OCI-LY1 (cell line): ENCODE results near the gene TCP1.

Experiments used
- H2AFZ ChIP-seq: fragments of 200-600 bp; sonication (generic), shearing (Covaris generic); 2 replicates; pipeline ENCODE4 v1.6.0; 2014; ENCODE audit warnings: antibody characterized with exemption, mild to moderate bottlenecking, low read length
- H3F3A ChIP-seq: fragments of 200-600 bp; sonication (generic), shearing (Covaris generic); 2 replicates; pipeline ENCODE4 v1.6.0; 2014; ENCODE audit warnings: mild to moderate bottlenecking, antibody characterized with exemption, low read length, moderate library complexity; ENCODE audit not compliant: insufficient read depth
- H3K27ac ChIP-seq: fragments of 200-600 bp; sonication (generic); 2 replicates; pipeline ENCODE4 v1.5.1; 2014; ENCODE audit warnings: low read length, mixed run types, mild to moderate bottlenecking, low read depth; ENCODE audit not compliant: poor library complexity, severe bottlenecking
- H3K27me3 ChIP-seq: fragments of 200-600 bp; sonication (generic); 2 replicates; pipeline ENCODE4 v1.6.0; 2014; ENCODE audit warnings: antibody characterized with exemption, mild to moderate bottlenecking, low read length, moderate library complexity; ENCODE audit not compliant: insufficient read depth
- H3K36me3 ChIP-seq: fragments of 200-600 bp; sonication (generic); 2 replicates; pipeline ENCODE4 v1.6.1; 2014; ENCODE audit warnings: mild to moderate bottlenecking, antibody characterized with exemption, low read length, moderate library complexity, mixed read lengths; ENCODE audit not compliant: insufficient read depth
- H3K4me1 ChIP-seq: fragments of 200-600 bp; sonication (generic); 2 replicates; pipeline ENCODE4 v1.5.1; 2014; ENCODE audit warnings: mild to moderate bottlenecking, low read length, moderate library complexity; ENCODE audit not compliant: insufficient read depth, severe bottlenecking
- H3K4me2 ChIP-seq: fragments of 200-600 bp; sonication (generic), shearing (Covaris generic); 2 replicates; pipeline ENCODE4 v1.6.1; 2014; ENCODE audit warnings: low read length
- H3K4me3 ChIP-seq: fragments of 200-600 bp; sonication (generic); 2 replicates; pipeline ENCODE4 v1.5.1; 2014; ENCODE audit warnings: low read length, low read depth, mild to moderate bottlenecking, mixed read lengths; ENCODE audit not compliant: poor library complexity, severe bottlenecking
- H3K79me2 ChIP-seq: fragments of 200-600 bp; shearing (Covaris generic); 2 replicates; pipeline ENCODE4 v1.6.1; 2016; ENCODE audit warnings: mixed run types, low read length, mixed read lengths; ENCODE audit not compliant: insufficient read depth
- H3K9ac ChIP-seq: fragments of 200-600 bp; sonication (generic), shearing (Covaris generic); 2 replicates; pipeline ENCODE4 v1.6.1; 2014; ENCODE audit warnings: mild to moderate bottlenecking, low read length, mixed read lengths
- H3K9me2 ChIP-seq: fragments of 200-600 bp; sonication (generic), shearing (Covaris generic); 2 replicates; pipeline ENCODE4 v1.6.1; 2014; ENCODE audit warnings: low read depth, mild to moderate bottlenecking, low read length, mixed read lengths
- H3K9me3 ChIP-seq: fragments of 200-600 bp; shearing (Covaris generic); 2 replicates; pipeline ENCODE4 v1.6.1; 2014; ENCODE audit warnings: low read length, mixed read lengths
- H4K20me1 ChIP-seq: fragments of 200-600 bp; sonication (generic), shearing (Covaris generic); 2 replicates; pipeline ENCODE4 v1.6.0; 2016; ENCODE audit warnings: mild to moderate bottlenecking, low read length; ENCODE audit not compliant: insufficient read depth
- CTCF ChIP-seq: fragments of 200-600 bp; sonication (generic), shearing (Covaris generic); IDR thresholded peaks from 2 replicates; pipeline ENCODE4 v1.5.1; 2017; ENCODE audit warnings: mild to moderate bottlenecking, antibody characterized with exemption, low read length, moderate library complexity, mixed read lengths
- EZH2 ChIP-seq: fragments of 200-600 bp; sonication (generic), shearing (Covaris generic); IDR thresholded peaks from 2 replicates; pipeline ENCODE4 v1.8.0; 2017; ENCODE audit warnings: borderline replicate concordance, mixed run types, mild to moderate bottlenecking, antibody characterized with exemption, low read length, moderate library complexity, mixed read lengths

The TCP1 gene

GRCh38 chr6:159836718-159837490 lies 47.5 kb upstream of the TCP1 start:
- Histone ChIP-seq H3K9me2 (no peaks in the 10 kb centered on the region), H3K9ac (no peak overlapping the region), H4K20me1 (no peaks in the 10 kb centered on the region), H3K4me3 (no peak overlapping the region), H3K27ac (no peak overlapping the region), H3K36me3 (no peaks in the 10 kb centered on the region), H3K79me2 (no peaks in the 10 kb centered on the region), H3K4me1 (no peaks in the 10 kb centered on the region), H3K9me3 (no peaks in the 10 kb centered on the region), H3K27me3 (0 out of 2 replicates have a peak, but pooled peaks cover 4% of the 10 kb centered on the region), H3K4me2 (no peak overlapping the region), H2AFZ (no peak overlapping the region), H3F3A (no peaks in the 10 kb centered on the region)
- TF ChIP-seq CTCF = no peak
- TF ChIP-seq EZH2 = no peak

- TF ChIP-seq CTCF (no peak), EZH2 (no peak)
- H3K9ac ChIP-seq = no peak overlapping the region
- no peak overlapping the region for H2AFZ ChIP-seq
- no peak overlapping the region for H3K27ac ChIP-seq
- no peaks in the 10 kb centered on the region for H3K9me3 ChIP-seq
- no peaks in the 10 kb centered on the region for H3F3A ChIP-seq
- H3K9me2 ChIP-seq = no peaks in the 10 kb centered on the region
- no peak overlapping the region for H3K4me3 ChIP-seq
- H3K4me2 ChIP-seq = no peak overlapping the region
- no peaks in the 10 kb centered on the region for H3K36me3 ChIP-seq
- H3K4me1 ChIP-seq = no peaks in the 10 kb centered on the region
- H3K27me3 ChIP-seq = no peaks in the 10 kb centered on the region
- no peaks in the 10 kb centered on the region for H3K79me2 ChIP-seq
- no peaks in the 10 kb centered on the region for H4K20me1 ChIP-seq
These were observed 44.7 kb upstream of the TCP1 start for GRCh38 chr6:159833997-159834603.

GRCh38 chr6:159833556-159833955 lies 44.2 kb upstream of the TCP1 start:
- Histone ChIP-seq H4K20me1 (no peaks in the 10 kb centered on the region), H3K4me1 (no peaks in the 10 kb centered on the region), H3K4me2 (no peak overlapping the region), H3K4me3 (no peak overlapping the region), H3F3A (no peaks in the 10 kb centered on the region), H3K27me3 (no peaks in the 10 kb centered on the region), H3K36me3 (no peaks in the 10 kb centered on the region), H3K79me2 (no peaks in the 10 kb centered on the region), H2AFZ (no peak overlapping the region), H3K27ac (no peak overlapping the region), H3K9me2 (no peaks in the 10 kb centered on the region), H3K9ac (no peak overlapping the region), H3K9me3 (no peaks in the 10 kb centered on the region)
- TF ChIP-seq CTCF (no peak), EZH2 (no peak)
